HG03378 (cell line): ENCODE measurements around the gene STIM1.
"Not testable (repeated sequence)": the region's sequence is repeated elsewhere in the genome, so short reads cannot be mapped to it uniquely, and the experiment has no call there.

Source experiments
- ATAC-seq: cut with Tn5 transposase; IDR thresholded peaks from one replicate; pipeline ENCODE4 v1.9.1; 2021; ENCODE audit warnings: mild to moderate bottlenecking, moderate library complexity; ENCODE audit not compliant: unreplicated experiment

STIM1 gene

GRCh38 chr11:3879967-3880542 lies 24.6 kb downstream of the STIM1 start:
- peak; percentile 33 for ATAC-seq

GRCh38 chr11:3880724-3881123 lies 25.3 kb downstream of the STIM1 start:
- ATAC-seq = no peak

- no peak for ATAC-seq
Measured at GRCh38 chr11:3882655-3883054, 27.2 kb downstream of the STIM1 start.

- no peak for ATAC-seq
Measured at GRCh38 chr11:3885855-3886254, 30.4 kb downstream of the STIM1 start.

DNA sequence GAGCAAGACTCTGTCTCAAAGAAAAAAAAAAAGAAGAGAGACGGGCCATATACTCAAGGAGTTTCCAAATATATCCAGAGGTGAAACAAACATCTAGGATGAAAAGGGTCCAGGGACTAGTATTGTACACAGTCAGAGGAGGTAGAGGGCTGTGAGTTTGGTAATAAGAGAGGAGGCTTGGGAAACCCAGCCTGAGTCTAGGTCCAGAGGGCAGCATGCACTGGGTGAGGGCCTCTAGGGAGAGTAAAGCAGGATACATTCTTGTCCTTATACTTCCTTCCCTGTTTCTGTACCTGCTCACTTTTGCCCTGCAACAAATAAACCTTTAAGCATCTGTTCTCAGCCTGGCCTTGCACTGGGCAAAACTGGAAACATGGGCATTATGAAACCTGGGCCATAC lies 31.5 kb downstream of the STIM1 start:
- ATAC-seq = no peak

- no peak for ATAC-seq
Measured at GRCh38 chr11:3888876-3889275, 33.4 kb downstream of the STIM1 start.

DNA sequence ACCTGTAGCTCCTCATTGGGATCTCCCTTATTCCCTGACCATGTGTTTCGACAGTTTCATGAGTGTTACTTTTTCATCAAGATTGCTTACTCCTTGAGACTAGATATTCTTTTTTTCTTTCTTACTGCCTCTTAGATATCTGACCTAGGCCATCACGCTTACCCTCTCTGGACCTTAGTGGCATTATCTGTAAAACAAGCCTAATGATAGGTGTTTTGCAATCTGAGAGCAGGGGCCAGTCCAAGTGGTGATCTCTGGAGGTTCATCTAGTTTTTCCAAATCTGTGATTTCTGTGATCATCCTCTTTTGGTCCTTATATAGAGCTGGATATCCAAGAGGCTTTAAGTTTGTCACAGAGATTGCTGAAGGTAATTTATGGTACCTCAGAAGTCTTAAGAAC lies 34.5 kb downstream of the STIM1 start:
- no peak for ATAC-seq

- ATAC-seq = no peak
Measured at GRCh38 chr11:3890806-3891205, 35.3 kb downstream of the STIM1 start.

- no peak for ATAC-seq
Measured at GRCh38 chr11:3891751-3892150, 36.3 kb downstream of the STIM1 start.

- no peak for ATAC-seq
Measured at GRCh38 chr11:3892156-3892555, 36.7 kb downstream of the STIM1 start.

GRCh38 chr11:3893311-3893710 lies 37.8 kb downstream of the STIM1 start:
- no peak for ATAC-seq

DNA sequence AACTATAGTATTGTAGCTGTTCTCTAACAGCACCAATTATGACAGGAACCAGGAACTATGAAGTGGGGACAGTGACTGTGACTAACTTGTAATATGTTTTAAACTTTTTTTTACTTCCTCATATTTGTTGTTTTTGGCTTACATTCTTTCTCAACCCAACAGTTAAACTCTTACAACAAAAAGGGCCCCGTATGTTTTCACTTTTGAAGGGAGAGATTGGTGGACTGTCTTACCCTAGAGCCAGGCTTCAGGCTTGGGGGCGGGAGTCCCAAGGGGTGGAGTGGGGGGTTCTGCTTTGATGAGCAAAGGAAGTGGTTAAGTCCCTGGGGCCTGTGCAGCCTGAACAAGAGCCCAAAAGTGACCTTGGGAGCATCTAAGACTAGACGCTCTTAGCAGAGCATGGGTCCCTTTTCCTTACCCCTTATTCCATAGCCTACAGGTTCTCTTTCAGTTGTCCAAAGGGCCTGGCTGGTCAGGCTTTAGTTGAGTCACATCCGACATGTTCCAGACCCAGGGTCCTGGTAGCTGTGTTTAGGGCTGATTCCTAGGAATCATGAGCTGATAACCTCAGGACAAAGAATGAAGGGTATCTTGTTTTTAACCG lies 38.8 kb downstream of the STIM1 start:
- ATAC-seq = peak; percentile 97

DNA sequence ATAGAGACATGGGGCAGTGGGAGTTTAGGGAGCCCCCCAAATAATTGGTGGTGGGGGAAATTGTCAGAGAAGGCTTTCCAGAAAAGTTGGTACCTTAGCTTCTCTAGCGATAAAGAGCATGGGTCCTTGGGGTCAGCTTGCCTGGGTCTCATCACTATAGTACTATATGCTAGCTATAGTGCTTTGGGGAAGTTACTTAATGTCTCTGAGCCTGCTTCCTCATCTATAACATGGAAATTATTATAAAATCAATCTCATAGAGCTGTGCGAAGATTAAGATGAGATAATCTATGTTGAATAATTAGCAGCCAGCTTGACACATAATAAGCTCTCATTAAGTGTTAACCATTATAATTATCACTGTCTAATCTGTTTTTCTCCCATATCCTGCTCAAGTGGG lies 41.2 kb downstream of the STIM1 start:
- ATAC-seq = no peak

GRCh38 chr11:3900230-3900629 lies 44.8 kb downstream of the STIM1 start:
- ATAC-seq = not testable (repeated sequence)

DNA sequence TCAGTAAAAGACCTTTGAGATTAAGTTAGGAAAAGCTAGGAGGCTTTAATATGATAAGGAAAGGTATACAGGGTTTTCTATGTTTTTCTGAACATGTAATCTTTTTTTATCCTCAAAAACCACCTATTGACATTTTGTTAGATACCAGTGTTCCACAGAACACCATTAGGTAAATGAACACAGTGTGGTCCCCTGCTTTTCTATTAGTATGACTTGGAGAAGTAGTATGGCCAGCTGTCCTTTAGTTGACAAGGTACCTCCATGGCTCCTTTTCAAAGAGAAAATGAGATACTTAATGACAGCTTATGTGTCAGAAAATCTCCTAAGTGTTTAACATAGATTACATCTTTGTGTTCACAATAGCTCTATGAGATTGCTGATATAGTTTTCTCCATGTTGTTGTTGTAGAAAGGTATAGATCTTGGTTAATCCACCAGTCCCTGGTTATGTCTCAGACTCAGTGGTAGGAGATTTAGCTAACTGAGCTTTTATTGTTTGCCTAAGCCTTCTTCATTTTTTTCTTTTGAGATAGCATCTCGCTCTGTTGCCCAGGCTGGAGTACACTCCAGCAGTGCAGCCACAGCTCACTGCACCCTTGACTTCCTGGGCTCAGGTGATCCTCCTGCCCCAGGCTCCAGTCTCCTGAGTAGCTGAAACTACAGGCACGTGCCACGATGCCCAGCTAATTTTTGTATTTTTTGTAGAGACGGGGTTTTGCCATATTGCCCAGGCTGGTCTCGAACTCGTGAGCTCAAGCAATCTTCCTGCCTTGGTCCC lies 46.0 kb downstream of the STIM1 start:
- no peak for ATAC-seq

- ATAC-seq = no peak
Measured at GRCh38 chr11:3902441-3902840, 47.0 kb downstream of the STIM1 start.

GRCh38 chr11:3903207-3903896 lies 47.9 kb downstream of the STIM1 start:
- peak; percentile 47 for ATAC-seq

GRCh38 chr11:3904228-3904627 lies 48.8 kb downstream of the STIM1 start:
- ATAC-seq = no peak

GRCh38 chr11:3905080-3905953 lies 49.9 kb downstream of the STIM1 start:
- peak; percentile 57 for ATAC-seq

GRCh38 chr11:3906166-3906565 lies 50.7 kb downstream of the STIM1 start:
- ATAC-seq = no peak

DNA sequence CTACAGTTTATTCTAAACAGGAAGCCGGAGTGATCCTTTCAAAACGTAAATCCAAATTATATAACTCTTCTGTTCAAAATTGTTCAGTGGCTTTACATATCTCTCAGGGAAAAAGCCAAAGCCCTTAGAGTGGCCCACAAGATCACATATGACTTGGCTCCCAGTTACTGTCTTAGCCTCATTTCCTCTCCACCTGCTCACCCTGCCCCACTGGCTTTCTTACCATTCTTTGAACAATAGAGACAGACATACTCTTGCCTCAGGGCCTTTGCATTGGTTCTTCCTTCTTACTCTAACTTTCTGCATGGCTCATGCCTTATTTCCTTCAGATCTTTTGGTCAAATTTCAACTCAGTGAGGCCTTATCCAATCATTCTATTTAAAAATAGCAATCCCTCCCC lies 52.1 kb downstream of the STIM1 start:
- ATAC-seq = no peak
